Motor neuron (in vitro differentiated cells): ENCODE measurements around the gene RNF152. TPM values are rescaled to one million over a fixed set of nuclear protein-coding genes. Genes with fewer than 3 reads are reported as not detected.

Experiments
- ATAC-seq, 8 experiments: fragments of 200-7000 bp; cut with Tn5 transposase; replicated peaks in 6 of 8; 2 replicates each; pipeline ENCODE4 v1.8.0; 2021; ENCODE audit warnings: mild to moderate bottlenecking in 8 of 8, moderate library complexity in 8 of 8
- H3K27ac ChIP-seq, 2 donors: fragments of 250-450 bp; sonication (Bioruptor Pico); 2 replicates each; pipeline ENCODE4 v1.9.0; 2021; ENCODE audit warnings: antibody characterized with exemption in 2 of 2, mild to moderate bottlenecking in 2 of 2, moderate library complexity in 1 of 2
- H3K4me1 ChIP-seq, 2 donors: fragments of 250-450 bp; sonication (Bioruptor Pico); replicated peaks in 1 of 2; 2 replicates each; pipeline ENCODE4 v1.6.1; 2021; ENCODE audit warnings: antibody characterized with exemption in 2 of 2, mild to moderate bottlenecking in 2 of 2, moderate library complexity in 1 of 2
- H3K4me3 ChIP-seq, 5 donors: fragments of 250-450 bp; sonication (Bioruptor Pico); 2 replicates each; pipeline ENCODE4 v1.9.0; 2021; ENCODE audit warnings: antibody characterized with exemption in 5 of 5, mild to moderate bottlenecking in 5 of 5, moderate library complexity in 4 of 5
- WGBS, 10 experiments: fragments of 450-650 bp; shearing (Covaris generic); methylation state at CpG; one replicate each; pipeline ENCODE4 v1.0.0; 2022; 5-methylcytosine and 5-hydroxymethylcytosine counted together
- in situ Hi-C, 9 experiments: fragments of 400-800 bp; cut with MboI; loops; one replicate each; pipeline ENCODE4 v1.15.0; 2021; ENCODE audit warnings: low sequenced_read_pairs in 9 of 9, low pct_unique_long_range_greater_than_20kb in 2 of 9; ENCODE audit not compliant: unreplicated experiment in 9 of 9
- total RNA-seq, 8 experiments: library from RNA; unstranded; fragments of 300-600 nt; gene quantifications; 2 replicates each; pipeline versions ENCODE4 v1.2.3 to v1.2.4, GENCODE V29; 2022

RNF152 gene
- total RNA-seq, 8 experiments from 2014 or later = 1.2 to 41.4 (median 23.3) TPM

DNA sequence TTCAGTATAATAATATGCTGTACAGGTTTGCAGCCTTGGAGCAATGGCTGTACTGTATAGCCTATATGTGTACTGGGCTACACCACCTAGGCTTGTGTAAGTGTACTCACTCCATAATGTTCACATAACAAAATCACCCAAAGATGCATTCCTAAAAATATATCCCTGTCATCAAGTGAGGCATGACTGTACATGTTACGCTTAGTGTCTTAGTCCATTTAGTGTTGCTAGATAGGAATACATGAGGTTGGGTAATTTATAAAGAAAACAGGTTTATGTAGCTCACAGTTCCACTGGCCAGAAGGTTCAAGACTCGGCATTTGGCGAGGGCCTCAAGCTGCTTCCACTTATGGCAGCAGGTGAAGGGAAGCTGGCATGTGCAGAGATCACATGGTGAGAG lies 31.4 kb downstream of the RNF152 start:
- Histone ChIP-seq H3K4me1 (peaks cover 6 to 10% of the 10 kb centered on the region in 2 donors), H3K4me3 (no peak overlapping the region), H3K27ac (no peak overlapping the region)
- no peak for ATAC-seq
- in situ Hi-C loops = loop anchor here in 1 of 9 experiments (25.0 kb wide), 1 partner anchor 101 kb away; no protein-coding TSS in a partner anchor
- 80 to 100% (median 100%) methylated on average over 1 to 3 of the region's 3 CpGs; no CpG with 5 or more reads in 2 of the 10 experiments for WGBS, 10 experiments

DNA sequence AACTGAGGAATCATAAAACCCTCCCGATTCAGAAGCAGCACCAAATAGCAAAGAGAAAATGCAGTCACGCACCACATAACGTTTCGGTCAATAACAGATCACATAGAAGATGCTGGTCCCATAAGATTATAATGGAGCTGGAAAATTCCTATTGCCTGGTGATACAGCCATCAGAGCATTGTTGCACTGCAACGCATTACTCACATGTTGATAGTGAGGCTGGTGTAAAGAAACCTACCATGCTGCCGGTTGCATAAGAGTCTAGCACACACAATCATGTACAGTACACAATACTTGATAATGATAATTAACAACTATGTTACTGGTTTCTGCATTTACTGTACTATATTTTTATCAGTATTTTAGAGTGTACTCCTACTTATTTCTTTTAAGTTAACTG lies 32.5 kb downstream of the RNF152 start:
- H3K4me3 ChIP-seq = no peak overlapping the region
- in situ Hi-C loops = loop anchor here in 1 of 9 experiments (25.0 kb wide), 1 partner anchor 102 kb away; no protein-coding TSS in a partner anchor
- no peak overlapping the region for H3K27ac ChIP-seq
- ATAC-seq = peak in 1 of 8 experiments; percentile 67
- 89 to 100% (median 97%) methylated on average over 1 to 6 of the region's 6 CpGs; no CpG with 5 or more reads in 3 of the 10 experiments for WGBS, 10 experiments
- H3K4me1 ChIP-seq = peaks cover 11 to 14% of the 10 kb centered on the region in 2 donors

DNA sequence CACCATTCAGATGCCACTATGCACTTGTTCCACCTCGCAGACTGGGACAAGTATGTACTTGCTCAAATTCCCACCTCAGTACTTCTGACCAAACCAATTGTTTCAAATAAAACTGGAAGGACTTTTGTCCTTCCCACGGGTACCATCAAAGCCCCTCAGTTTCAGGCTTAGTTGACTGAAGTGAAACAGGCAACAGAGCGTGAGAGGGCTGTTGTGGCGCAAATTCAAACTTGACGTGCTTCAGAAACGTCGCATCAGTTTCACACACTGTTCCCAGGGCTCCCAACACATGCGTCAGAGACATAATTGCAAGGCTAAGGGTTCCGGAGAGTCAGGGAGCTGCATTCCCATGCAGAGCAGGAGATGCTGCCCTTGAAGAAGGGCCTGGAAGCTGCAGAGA lies 33.7 kb downstream of the RNF152 start:
- in situ Hi-C loops = loop anchor here in 1 of 9 experiments (25.0 kb wide), 1 partner anchor 103 kb away; no protein-coding TSS in a partner anchor
- H3K4me1 ChIP-seq = peaks cover 18 to 23% of the 10 kb centered on the region in 2 donors
- no peak overlapping the region for H3K4me3 ChIP-seq
- WGBS, 10 experiments = 60 to 92% (median 80%) methylated on average over 1 to 7 of the region's 9 CpGs; no CpG with 5 or more reads in 5 of the 10 experiments
- ATAC-seq = no peak
- H3K27ac ChIP-seq = no peak overlapping the region

DNA sequence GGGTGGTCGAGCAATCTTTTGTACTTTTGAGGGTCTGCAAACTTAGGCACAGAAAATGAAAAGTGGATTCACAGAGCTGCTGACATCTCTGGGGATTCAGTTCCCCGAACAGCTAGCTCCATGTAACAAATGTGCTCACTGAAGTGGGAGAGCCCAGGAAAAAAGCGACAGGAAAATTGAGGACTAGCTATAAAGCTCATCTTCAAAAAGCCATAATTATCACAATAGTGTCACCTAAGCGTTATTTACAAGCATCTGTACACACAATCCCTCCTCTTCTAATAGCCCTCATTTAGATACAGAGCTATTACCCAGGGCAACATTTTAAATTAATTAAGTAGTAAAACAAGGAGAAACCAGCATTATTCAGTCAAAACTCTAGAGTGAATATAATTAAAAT lies 36.1 kb downstream of the RNF152 start:
- WGBS, 10 experiments = 17 to 100% (median 44%) methylated on average over 1 to 4 of the region's 4 CpGs; no CpG with 5 or more reads in 1 of the 10 experiments
- in situ Hi-C loops = loop anchor here in 1 of 9 experiments (25.0 kb wide), 1 partner anchor 106 kb away; no protein-coding TSS in a partner anchor
- H3K27ac ChIP-seq = no peak overlapping the region
- ATAC-seq = peak in 5 of 8 experiments; percentile 68 to 89 (median 77)
- peaks cover 21 to 23% of the 10 kb centered on the region in 2 donors for H3K4me1 ChIP-seq
- H3K4me3 ChIP-seq = no peak overlapping the region

DNA sequence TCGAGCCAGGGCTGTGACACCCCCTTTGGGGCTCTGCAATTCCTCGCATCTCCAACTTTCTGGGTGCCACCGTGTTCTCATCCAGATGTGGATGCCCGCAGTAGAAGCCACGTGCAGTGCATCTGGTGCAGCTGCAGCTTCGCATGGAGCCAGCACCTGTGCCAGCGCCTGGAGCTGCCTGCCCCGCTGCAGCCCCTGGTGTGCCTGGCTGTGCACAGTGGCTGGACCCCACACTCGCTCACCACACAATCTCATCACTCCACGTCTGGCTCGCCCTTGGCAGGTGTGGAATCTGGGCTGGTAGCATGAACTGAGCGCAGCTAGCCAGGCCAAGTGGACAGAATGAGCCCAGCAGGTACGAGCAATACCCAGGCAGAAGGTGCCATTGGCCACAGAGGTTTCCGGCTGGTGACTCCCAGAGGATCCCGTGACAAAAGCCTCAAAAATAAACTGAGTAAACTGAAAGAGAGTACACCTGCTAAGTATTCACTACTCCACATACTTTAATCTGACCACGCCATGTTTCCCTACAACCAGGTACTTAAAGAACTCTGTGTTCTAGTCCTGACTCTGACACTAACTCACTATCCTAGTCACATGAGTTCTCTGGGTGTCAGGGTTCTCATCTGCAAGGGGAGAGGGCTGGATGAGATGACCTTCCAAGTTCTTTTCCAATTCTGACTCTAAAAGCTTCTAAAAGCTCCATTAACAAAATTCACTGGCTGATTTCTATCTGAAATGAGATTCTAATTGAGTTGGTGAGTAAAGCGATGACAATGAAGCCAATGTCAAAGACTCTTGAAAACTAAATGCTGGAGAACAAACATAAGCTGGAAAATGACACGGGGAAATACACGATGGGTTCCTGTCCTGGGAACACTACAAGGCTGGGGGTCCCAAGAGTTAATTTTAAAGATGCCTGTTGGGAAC lies 37.1 kb downstream of the RNF152 start:
- in situ Hi-C loops = loop anchor here in 1 of 9 experiments (25.0 kb wide), 1 partner anchor 107 kb away; no protein-coding TSS in a partner anchor
- H3K4me3 ChIP-seq = no peak overlapping the region
- peaks cover 22 to 23% of the 10 kb centered on the region in 2 donors for H3K4me1 ChIP-seq
- ATAC-seq = no peak
- 89 to 100% (median 97%) methylated on average over 1 to 8 of the region's 19 CpGs; no CpG with 5 or more reads in 2 of the 10 experiments for WGBS, 10 experiments
- no peak overlapping the region for H3K27ac ChIP-seq

DNA sequence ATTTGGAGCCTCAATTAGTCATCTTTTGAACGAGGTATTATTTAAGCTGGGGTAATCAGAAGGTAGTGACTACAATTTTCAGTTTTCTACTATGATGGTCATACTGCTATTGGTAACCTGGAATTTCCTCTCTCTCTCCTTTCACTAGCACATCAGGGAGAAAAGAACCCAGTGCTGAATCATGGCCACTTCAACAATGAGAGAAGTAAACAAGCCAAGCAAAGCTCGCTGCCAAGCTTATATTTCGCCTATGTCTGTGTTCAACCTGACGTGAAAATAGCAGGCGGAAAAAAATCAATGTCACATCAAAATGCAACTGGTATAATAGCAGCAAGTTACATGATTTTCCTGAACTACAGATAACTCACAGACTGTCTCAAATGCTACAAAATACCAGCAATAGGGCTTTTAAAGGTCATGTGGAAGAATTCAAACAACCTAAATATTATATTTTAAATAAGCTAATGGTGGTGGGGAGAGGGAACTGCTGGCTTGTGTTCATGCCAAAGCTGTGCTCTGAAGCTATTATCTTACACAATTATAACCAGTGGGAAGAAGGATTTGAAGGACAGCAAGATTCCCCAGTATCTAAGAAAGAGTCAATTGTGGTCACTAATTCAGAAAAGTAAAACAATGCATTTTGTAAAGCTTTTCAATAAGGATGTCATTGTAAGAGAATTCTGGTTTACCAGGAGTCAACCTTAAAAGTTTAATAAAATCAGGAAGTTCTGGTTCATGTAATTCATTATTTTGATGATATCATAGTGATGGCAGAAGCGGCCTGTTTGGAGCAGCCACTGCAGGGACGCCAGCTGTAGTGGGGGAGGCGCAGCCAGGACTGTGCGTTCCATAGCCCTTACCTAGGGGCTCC lies 38.0 kb downstream of the RNF152 start:
- 56 to 98% (median 78%) methylated on average over 2 to 7 of the region's 9 CpGs; no CpG with 5 or more reads in 1 of the 10 experiments for WGBS, 10 experiments
- H3K4me3 ChIP-seq = no peak overlapping the region
- in situ Hi-C loops = loop anchor here in 1 of 9 experiments (25.0 kb wide), 1 partner anchor 107 kb away; no protein-coding TSS in a partner anchor
- peak in 2 of 8 experiments; percentile 40 to 68 for ATAC-seq
- H3K4me1 ChIP-seq = peaks cover 22 to 23% of the 10 kb centered on the region in 2 donors
- H3K27ac ChIP-seq = no peak overlapping the region

DNA sequence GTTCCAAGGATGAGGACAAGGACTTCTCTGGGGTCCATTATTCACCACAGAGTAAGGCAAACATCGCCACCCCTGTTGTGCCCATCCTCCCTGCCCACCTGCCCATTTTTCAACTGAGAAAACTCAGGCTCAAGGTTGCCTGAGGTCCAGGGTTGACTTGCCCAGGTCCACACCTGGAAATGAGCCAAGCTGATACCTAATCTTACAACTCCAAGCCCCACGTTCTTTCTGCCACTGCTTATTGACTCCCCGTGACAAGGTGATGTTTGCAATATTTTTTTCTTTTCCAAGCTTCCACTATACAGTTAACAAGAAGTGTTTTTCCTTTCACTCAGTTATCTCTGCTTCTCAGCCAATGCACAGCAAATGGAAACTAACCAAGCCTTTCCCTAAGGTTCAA lies 39.0 kb downstream of the RNF152 start:
- H3K4me1 ChIP-seq = peaks cover 22 to 23% of the 10 kb centered on the region in 2 donors
- in situ Hi-C loops = loop anchor here in 1 of 9 experiments (25.0 kb wide), 1 partner anchor 108 kb away; no protein-coding TSS in a partner anchor
- 65 to 94% (median 87%) methylated on average over 2 to 3 of the region's 3 CpGs; no CpG with 5 or more reads in 4 of the 10 experiments for WGBS, 10 experiments
- H3K4me3 ChIP-seq = no peak overlapping the region
- no peak for ATAC-seq
- no peak overlapping the region for H3K27ac ChIP-seq

DNA sequence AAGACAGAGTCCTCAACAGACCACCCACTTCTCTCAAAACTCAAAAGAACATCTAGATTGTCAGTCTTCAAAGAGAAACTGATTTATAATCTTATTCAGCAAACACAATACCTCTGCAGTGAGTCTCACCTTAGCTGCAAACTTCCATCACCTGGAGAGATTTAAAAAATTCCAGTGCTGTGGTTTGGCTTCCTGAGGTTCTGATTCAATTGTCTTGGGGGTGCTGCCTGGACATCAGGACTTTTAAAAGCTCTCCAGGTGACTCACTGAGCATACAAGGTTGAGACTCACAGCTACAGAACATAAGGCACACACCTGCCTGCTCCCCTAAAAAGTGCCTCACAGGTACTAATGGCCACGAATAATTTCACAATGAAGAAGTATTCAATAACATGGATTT lies 40.3 kb downstream of the RNF152 start:
- ATAC-seq = no peak
- in situ Hi-C loops = loop anchor here in 1 of 9 experiments (25.0 kb wide), 1 partner anchor 110 kb away; no protein-coding TSS in a partner anchor
- H3K4me1 ChIP-seq = peaks cover 22 to 23% of the 10 kb centered on the region in 2 donors
- WGBS, 10 experiments = 0 to 77% (median 20%) methylated on average over 1 of the region's 1 CpG; no CpG with 5 or more reads in 7 of the 10 experiments
- no peak overlapping the region for H3K4me3 ChIP-seq
- H3K27ac ChIP-seq = no peak overlapping the region

DNA sequence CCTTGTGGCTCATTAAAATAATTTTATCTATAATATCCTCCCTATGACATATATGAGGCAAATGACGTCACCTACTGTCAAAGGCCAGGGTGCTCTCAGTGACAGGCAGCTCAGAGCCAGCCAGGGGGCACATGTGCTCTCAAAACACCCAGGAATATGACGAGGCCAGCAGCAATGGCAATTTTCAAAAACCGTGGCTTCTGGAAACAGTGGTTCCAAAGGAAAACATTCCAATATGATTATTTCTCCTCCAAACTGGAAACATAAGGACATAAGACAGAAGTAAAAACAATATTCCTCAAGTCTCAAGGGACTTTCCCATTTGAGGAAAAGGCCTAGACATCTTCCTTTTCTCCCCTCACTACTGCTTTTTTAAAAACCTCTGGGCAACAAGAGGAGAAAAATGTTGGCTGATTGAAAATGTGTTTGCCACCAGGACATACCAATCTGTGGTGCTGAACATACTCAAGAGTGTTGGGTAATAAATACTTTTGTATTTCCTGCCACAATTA lies 40.8 kb downstream of the RNF152 start:
- Histone ChIP-seq H3K27ac (no peak overlapping the region), H3K4me1 (peaks cover 19 to 21% of the 10 kb centered on the region in 2 donors), H3K4me3 (no peak overlapping the region)
- 0 to 100% (median 77%) methylated on average over 1 to 3 of the region's 3 CpGs for WGBS, 10 experiments
- ATAC-seq = peak in 3 of 8 experiments; percentile 37 to 65 (median 57)
- in situ Hi-C loops = loop anchor here in 1 of 9 experiments (25.0 kb wide), 1 partner anchor 110 kb away; no protein-coding TSS in a partner anchor

DNA sequence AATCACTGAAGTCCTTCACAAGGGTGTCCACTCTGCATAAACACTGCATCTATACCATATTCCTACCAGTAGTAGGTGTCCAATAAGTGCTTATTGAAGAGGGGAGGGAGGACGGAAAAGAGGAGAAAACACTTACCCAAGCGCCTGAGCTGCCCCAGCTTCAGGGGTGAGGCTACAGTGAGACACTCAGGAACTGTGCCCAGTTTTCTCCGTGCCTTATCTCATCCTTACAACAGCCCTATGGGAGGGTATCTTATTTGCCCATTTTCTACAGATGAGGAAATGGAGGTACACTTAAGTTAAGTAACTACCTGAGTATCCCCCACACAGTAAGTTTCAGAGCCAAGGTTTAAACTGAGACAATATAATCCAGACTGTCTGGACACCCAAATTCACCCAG lies 41.5 kb downstream of the RNF152 start:
- Histone ChIP-seq H3K27ac (no peak overlapping the region), H3K4me3 (no peak overlapping the region), H3K4me1 (peaks cover 12 to 15% of the 10 kb centered on the region in 2 donors)
- in situ Hi-C loops = loop anchor here in 1 of 9 experiments (25.0 kb wide), 1 partner anchor 111 kb away; no protein-coding TSS in a partner anchor
- no peak for ATAC-seq
- 86 to 100% (median 93%) methylated on average over 1 to 3 of the region's 3 CpGs; no CpG with 5 or more reads in 5 of the 10 experiments for WGBS, 10 experiments

DNA sequence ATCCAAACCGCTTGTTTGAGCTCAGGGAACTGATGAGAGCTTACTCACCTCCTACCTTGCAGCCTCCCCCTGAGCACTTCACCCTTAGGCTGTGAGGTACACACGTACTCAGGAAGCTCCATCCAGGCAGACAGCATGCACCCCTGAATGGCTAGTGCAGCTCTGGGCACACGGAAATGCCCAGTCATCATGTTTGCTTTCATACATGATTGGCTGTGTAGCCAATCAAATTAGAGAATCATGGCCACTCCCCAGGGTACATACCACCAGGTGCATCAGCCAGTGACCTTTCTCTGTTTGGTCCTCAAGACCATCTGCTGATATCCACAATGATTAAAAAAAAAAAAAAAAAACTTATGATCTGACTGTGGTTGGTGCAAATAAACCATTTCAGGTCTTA lies 42.1 kb downstream of the RNF152 start:
- WGBS, 10 experiments = 40 to 100% (median 86%) methylated on average over 1 to 2 of the region's 3 CpGs; no CpG with 5 or more reads in 6 of the 10 experiments
- H3K27ac ChIP-seq = no peak overlapping the region
- in situ Hi-C loops = loop anchor here in 1 of 9 experiments (25.0 kb wide), 1 partner anchor 112 kb away; no protein-coding TSS in a partner anchor
- H3K4me3 ChIP-seq = no peak overlapping the region
- ATAC-seq = no peak
- peaks cover 9 to 10% of the 10 kb centered on the region in 2 donors for H3K4me1 ChIP-seq
